H1 (cell line): ENCODE data around the gene CENPP. TPM values are rescaled to one million over a fixed set of nuclear protein-coding genes. Genes with fewer than 3 reads are reported as not detected.

Source experiments
- CTCF ChIA-PET: fragments of 300-600 bp; sonication (Branson Sonifier 250); formaldehyde crosslinking; loops from one replicate; lab custom pipeline; 2021; ENCODE audit not compliant: partially characterized antibody; lab: Charles Lee
- POLR2A ChIA-PET: fragments of 300-600 bp; sonication (Branson Sonifier 250); formaldehyde crosslinking; loops from one replicate; lab custom pipeline; 2021; ENCODE audit warnings: inconsistent platforms; ENCODE audit not compliant: partially characterized antibody; lab: Charles Lee
- DNase-seq, 2 experiments: peaks; one replicate each; pipeline versions ENCODE4 v3.0.0 to v3.0.0-alpha.2; 2010 to 2022; ENCODE audit warnings: low spot score in 2 of 2, low read depth in 1 of 2, mixed read lengths in 1 of 2
- FAIRE-seq: peaks from 2 replicates; lab custom pipeline; 2011; peaks lifted over from hg19 to GRCh38; lab: Jason Lieb, UNC
- H2AFZ ChIP-seq: 2 replicates; pipeline ENCODE4 v1.8.1; 2012; ENCODE audit warnings: low read length, inconsistent platforms
- H2AK5ac ChIP-seq: 2 replicates; pipeline ENCODE4 v1.6.1; 2013; ENCODE audit warnings: low read depth, low read length
- H2BK120ac ChIP-seq: replicated peaks from 2 replicates; pipeline ENCODE3; 2013; ENCODE audit warnings: low read depth, low read length, inconsistent platforms
- H2BK12ac ChIP-seq: 2 replicates; pipeline ENCODE4 v1.6.1; 2013; ENCODE audit warnings: low read depth, low read length
- H2BK15ac ChIP-seq: 2 replicates; pipeline ENCODE4 v1.6.1; 2013; ENCODE audit warnings: low read length
- H2BK20ac ChIP-seq: 2 replicates; pipeline ENCODE4 v1.6.1; 2013; ENCODE audit warnings: low read length
- H2BK5ac ChIP-seq: 2 replicates; pipeline ENCODE4 v1.6.1; 2013; ENCODE audit warnings: low read depth, low read length
- H3K14ac ChIP-seq: 2 replicates; pipeline ENCODE4 v1.6.1; 2013; ENCODE audit warnings: inconsistent platforms; ENCODE audit not compliant: insufficient read length
- H3K18ac ChIP-seq: 2 replicates; pipeline ENCODE4 v1.6.1; 2013; ENCODE audit warnings: low read length; ENCODE audit errors: extremely low read depth
- H3K23ac ChIP-seq: 2 replicates; pipeline ENCODE4 v1.6.1; 2013; ENCODE audit warnings: inconsistent platforms; ENCODE audit not compliant: insufficient read length
- H3K23me2 ChIP-seq: 2 replicates; pipeline ENCODE4 v1.6.1; 2013; ENCODE audit warnings: low read depth, low read length
- H3K27ac ChIP-seq: 2 replicates; pipeline ENCODE4 v1.6.1; 2011; ENCODE audit warnings: low read depth, low read length, inconsistent platforms
- H3K27me3 ChIP-seq, 4 experiments: replicated peaks in 1 of 4; 1 replicate in 1 of 4; 2 replicates in 3 of 4; pipeline versions ENCODE4 v1.6.1 to v1.8.1; 2011 to 2013; ENCODE audit warnings: low read length in 3 of 4, mild to moderate bottlenecking in 3 of 4, inconsistent platforms in 2 of 4, mixed read lengths in 2 of 4, moderate library complexity in 1 of 4; ENCODE audit not compliant: control insufficient read depth in 3 of 4, insufficient read depth in 3 of 4; ENCODE audit errors: extremely low read depth in 1 of 4
- H3K36me3 ChIP-seq, 4 experiments: 2 replicates each; pipeline versions ENCODE4 v1.6.1 to v1.8.1; 2011 to 2013; ENCODE audit warnings: mild to moderate bottlenecking in 4 of 4, low read length in 3 of 4, moderate library complexity in 2 of 4, control low read depth in 1 of 4, inconsistent platforms in 1 of 4; ENCODE audit not compliant: insufficient read depth in 4 of 4, control insufficient read depth in 2 of 4
- H3K4ac ChIP-seq: replicated peaks from 2 replicates; pipeline ENCODE3; 2013; ENCODE audit warnings: low read length, low read depth, mixed read lengths, inconsistent platforms; ENCODE audit not compliant: insufficient read length
- H3K4me1 ChIP-seq, 4 experiments: replicated peaks in 1 of 4; 1 replicate in 1 of 4; 2 replicates in 3 of 4; pipeline versions ENCODE4 v1.6.1 to v1.8.1; 2011 to 2013; ENCODE audit warnings: low read length in 3 of 4, inconsistent platforms in 2 of 4, mixed read lengths in 1 of 4; ENCODE audit not compliant: insufficient read depth in 4 of 4, control insufficient read depth in 3 of 4
- H3K4me2 ChIP-seq, 2 experiments: 2 replicates each; pipeline versions ENCODE4 v1.6.1 to v1.8.1; 2011 to 2013; ENCODE audit warnings: low read depth in 2 of 2, low read length in 2 of 2, control low read depth in 1 of 2, inconsistent platforms in 1 of 2, mild to moderate bottlenecking in 1 of 2; ENCODE audit not compliant: insufficient read depth in 1 of 2
- H3K4me3 ChIP-seq, 4 experiments: fragments of 200-600, 300-600 bp in 1 of 4; sonication (generic), shearing (Covaris generic), sonication (Bioruptor Twin) in 1 of 4; 2 replicates each; pipeline versions ENCODE4 v1.5.1 to v1.8.1; 2011 to 2016; ENCODE audit warnings: low read length in 4 of 4, low read depth in 3 of 4, control low read depth in 2 of 4, inconsistent platforms in 2 of 4, mild to moderate bottlenecking in 2 of 4, mixed read lengths in 1 of 4, moderate library complexity in 1 of 4; ENCODE audit not compliant: insufficient read depth in 2 of 4; ENCODE audit errors: extremely low read depth in 1 of 4
- H3K56ac ChIP-seq: replicated peaks from 2 replicates; pipeline ENCODE3; 2013; ENCODE audit warnings: low read depth, mild to moderate bottlenecking, mixed read lengths, low read length, inconsistent platforms; ENCODE audit not compliant: insufficient read length
- H3K79me1 ChIP-seq: 2 replicates; pipeline ENCODE4 v1.6.1; 2013; ENCODE audit warnings: low read depth, low read length, control low read depth
- H3K79me2 ChIP-seq, 2 experiments: 2 replicates each; pipeline versions ENCODE4 v1.6.1 to v1.8.1; 2012 to 2013; ENCODE audit warnings: low read length in 2 of 2, mild to moderate bottlenecking in 2 of 2, inconsistent platforms in 1 of 2; ENCODE audit not compliant: insufficient read depth in 2 of 2, control insufficient read depth in 1 of 2
- H3K9ac ChIP-seq, 4 experiments: replicated peaks in 1 of 4; 1 replicate in 1 of 4; 2 replicates in 3 of 4; pipeline versions ENCODE4 v1.6.1 to v1.8.1; 2011 to 2013; ENCODE audit warnings: low read depth in 3 of 4, low read length in 3 of 4, control low read depth in 2 of 4, mild to moderate bottlenecking in 2 of 4, moderate library complexity in 2 of 4, inconsistent platforms in 1 of 4; ENCODE audit errors: extremely low read depth in 1 of 4
- H3K9me3 ChIP-seq, 2 experiments: 2 replicates each; pipeline versions ENCODE4 v1.6.1 to v1.8.1; 2012 to 2013; ENCODE audit warnings: mild to moderate bottlenecking in 2 of 2, moderate library complexity in 2 of 2, control low read depth in 1 of 2, inconsistent platforms in 1 of 2, low read depth in 1 of 2, low read length in 1 of 2, mixed read lengths in 1 of 2; ENCODE audit not compliant: insufficient read depth in 2 of 2
- H4K20me1 ChIP-seq, 2 experiments: replicated peaks in 1 of 2; 2 replicates each; pipeline versions ENCODE3 to v1.8.1; 2011 to 2013; ENCODE audit warnings: inconsistent platforms in 2 of 2, low read length in 2 of 2, mild to moderate bottlenecking in 1 of 2; ENCODE audit not compliant: insufficient read depth in 2 of 2, control insufficient read depth in 1 of 2
- H4K5ac ChIP-seq: 2 replicates; pipeline ENCODE4 v1.6.1; 2013; ENCODE audit warnings: low read length, low read depth, mixed read lengths, inconsistent platforms; ENCODE audit not compliant: insufficient read length
- H4K8ac ChIP-seq: 2 replicates; pipeline ENCODE4 v1.8.0; 2013; ENCODE audit warnings: mild to moderate bottlenecking, moderate library complexity, low read length, inconsistent platforms; ENCODE audit not compliant: insufficient read depth; ENCODE audit errors: extremely low read depth
- H4K91ac ChIP-seq: replicated peaks from 2 replicates; pipeline ENCODE3; 2013; ENCODE audit warnings: low read length, mixed read lengths, inconsistent platforms; ENCODE audit not compliant: insufficient read length
- BRCA1 ChIP-seq: IDR thresholded peaks from 2 replicates; pipeline ENCODE4 v1.6.1; 2012; ENCODE audit warnings: low read depth, low read length, improper control_type of control experiment
- NANOG ChIP-seq: IDR thresholded peaks from 2 replicates; pipeline ENCODE4 v1.6.1; 2011; ENCODE audit warnings: low read length, low read depth, mild to moderate bottlenecking, inconsistent platforms; ENCODE audit not compliant: insufficient read depth, poor library complexity, severe bottlenecking
- SUZ12 ChIP-seq: fragments of 200-600 bp; sonication (generic); IDR thresholded peaks from 2 replicates; pipeline ENCODE4 v1.6.1; 2012; ENCODE audit warnings: mild to moderate bottlenecking, inconsistent platforms, low read length, moderate library complexity, mixed read lengths
- TBP ChIP-seq: IDR thresholded peaks from 2 replicates; pipeline ENCODE4 v1.6.1; 2011; ENCODE audit warnings: low read depth, low read length, improper control_type of control experiment
- TEAD4 ChIP-seq: IDR thresholded peaks from 2 replicates; pipeline ENCODE4 v1.6.1; 2012; ENCODE audit warnings: low read depth, low read length, inconsistent platforms, mixed read lengths
- WGBS, 2 experiments: shearing (Covaris generic) in 1 of 2; methylation state at CpG; one replicate each; pipeline versions ENCODE4 v1.1.6 to v1.1.7; 2013 to 2015; ENCODE audit warnings: low lambda C conversion rate in 2 of 2, mixed read lengths in 2 of 2, inconsistent platforms in 1 of 2, low coverage in 1 of 2, missing lambda C conversion rate in 1 of 2; ENCODE audit not compliant: insufficient replicate concordance in 2 of 2, insufficient coverage in 1 of 2, insufficient read length in 1 of 2; ENCODE audit errors: extremely low coverage in 1 of 2, missing lambda C conversion rate in 1 of 2; 5-methylcytosine and 5-hydroxymethylcytosine counted together
- polyA plus RNA-seq, 7 experiments: library from polyadenylated mRNA; depleted of rRNA in 3 of 7; stranded (reverse) in 5 of 7; unstranded in 2 of 7; fragments of >200 nt in 5 of 7; fragments of 200-250 nt in 2 of 7; gene quantifications; 1 replicate in 5 of 7; 2 replicates in 1 of 7; 4 replicates in 1 of 7; pipeline versions ENCODE4 v1.2.1 to v1.2.3, GENCODE V29; 2011 to 2013; ENCODE audit warnings: missing spikeins in 2 of 7, mixed read lengths in 2 of 7
- total RNA-seq: library from RNA; stranded (reverse); fragmentation: NEBNext Ultra II Directional; extraction: Animal tissue kit (Norgen Biotek cat#: 25700); gene quantifications from 2 replicates; pipeline ENCODE4 v1.2.1, GENCODE V29; 2021

The CENPP gene
- total and polyA plus RNA-seq, 2 of the 8 experiments (the other 6 are each of a cell fraction or from before 2014, with no cell fraction given) = 2.7 to 10.8 TPM

DNA sequence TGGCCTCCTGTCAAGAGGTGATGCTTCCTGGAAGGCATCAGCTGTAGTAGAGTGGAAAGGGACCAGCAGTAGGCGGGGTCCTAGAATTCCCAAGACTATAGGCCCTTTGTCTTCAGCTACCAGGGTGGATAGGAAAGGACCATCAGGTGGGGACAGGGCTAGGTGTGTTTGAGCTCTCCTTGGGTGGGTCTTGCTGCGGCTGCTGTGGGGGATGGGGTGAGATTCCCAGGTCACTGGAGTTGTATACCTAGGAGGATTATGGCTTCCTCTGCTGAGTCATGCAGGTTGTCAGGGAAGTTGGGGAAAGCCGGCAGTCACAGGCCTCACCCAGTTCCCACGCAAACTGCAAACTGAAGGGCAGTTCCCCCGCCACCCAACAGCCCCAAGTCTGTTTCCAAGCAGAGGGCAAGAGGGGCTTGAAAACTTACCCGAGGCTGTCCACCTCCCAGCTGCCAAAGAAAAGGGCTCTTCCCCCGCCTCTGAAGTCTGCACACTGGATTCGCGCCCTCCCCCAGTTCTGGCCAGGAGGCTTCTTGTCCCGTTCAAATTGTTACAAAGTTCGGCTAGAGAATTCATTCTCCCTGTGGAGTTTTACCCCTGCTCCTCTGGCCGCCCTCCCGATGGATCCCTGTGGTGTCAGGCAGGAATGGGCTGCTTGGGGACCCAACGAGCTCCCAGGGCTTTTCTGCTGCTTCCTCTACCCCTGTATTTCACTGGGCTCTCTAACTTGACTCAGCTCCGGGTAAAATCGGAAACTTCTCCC is 233.0 kb downstream of the CENPP start:
- Histone ChIP-seq H3K23ac (no peak overlapping the region), H4K20me1 (no peaks in the 10 kb centered on the region), H3K4ac (no peak overlapping the region), H3K4me2 (no peak overlapping the region; a peak in 1 of 4 replicates), H2AK5ac (no peak overlapping the region), H3K23me2 (no peaks in the 10 kb centered on the region), H2BK20ac (no peak overlapping the region), H4K8ac (no peak overlapping the region), H2AFZ (no peak overlapping the region), H3K79me2 (no peaks in the 10 kb centered on the region), H3K79me1 (no peaks in the 10 kb centered on the region), H3K4me1 (peaks cover 0 to 3% (median 0%) of the 10 kb centered on the region in 4 experiments; a peak in 4 of 7 replicates), H4K5ac (no peak overlapping the region), H2BK12ac (no peak overlapping the region), H2BK5ac (0 out of 2 replicates have a peak overlapping the region, but pooled peaks have one; percentile 24), H3K56ac (no peak overlapping the region), H2BK120ac (no peak overlapping the region), H3K27ac (no peak overlapping the region), H3K27me3 (no peaks in the 10 kb centered on the region), H3K18ac (no peak overlapping the region), H3K4me3 (no peak overlapping the region), H2BK15ac (no peak overlapping the region), H4K91ac (no peak overlapping the region), H3K14ac (no peak overlapping the region), H3K9ac (no peak overlapping the region), H3K9me3 (no peaks in the 10 kb centered on the region), H3K36me3 (no peaks in the 10 kb centered on the region)
- DNase-seq (no peak), FAIRE-seq (no peak)
- TF ChIP-seq SUZ12 = no peak
- TF ChIP-seq BRCA1 = no peak
- no peak for TF ChIP-seq NANOG
- no peak for TF ChIP-seq TBP
- TF ChIP-seq TEAD4 = no peak
- ChIA-PET CTCF (interaction anchor here (3.3 kb wide), 1 partner anchor 56 kb away, joined by 13 read pairs; no protein-coding TSS in a partner anchor), POLR2A (no interaction called here)
- 90% methylated on average over 16 of the region's 16 CpGs; no CpG with 5 or more reads in 1 of the 2 experiments for WGBS, 2 experiments
